Activated CD8-positive, alpha-beta T cell treated with anti-CD3 and anti-CD28 coated beads for 36 hours (primary cell): Measurements from ENCODE around the gene CCDC82. TPM values are rescaled to one million over a fixed set of nuclear protein-coding genes. Genes with fewer than 3 reads are reported as not detected.

Experiments used
- ATAC-seq: fragments of 200-7000 bp; cut with Tn5 transposase; one replicate; pipeline ENCODE4 v1.10.0; 2021; ENCODE audit warnings: mild to moderate bottlenecking, moderate library complexity
- CTCF ChIA-PET: fragments of 350-600 bp; sonication (Branson Sonifier 250); formaldehyde crosslinking; loops from one replicate; lab custom pipeline; 2021; ENCODE audit warnings: antibody characterized with exemption; lab: Charles Lee
- POLR2A ChIA-PET: fragments of 350-600 bp; sonication (Branson Sonifier 250); formaldehyde crosslinking; loops from one replicate; lab custom pipeline; 2021; ENCODE audit warnings: antibody characterized with exemption; lab: Charles Lee
- DNase-seq: peaks from one replicate; pipeline ENCODE4 v3.0.0-alpha.2; 2020
- H3K27ac Mint-ChIP-seq: one replicate; pipeline ENCODE4 v1.8.0; 2021; ENCODE audit warnings: mild to moderate bottlenecking, mixed read lengths
- H3K27me3 Mint-ChIP-seq: one replicate; pipeline ENCODE4 v1.8.0; 2021; ENCODE audit warnings: mixed read lengths
- H3K36me3 Mint-ChIP-seq: one replicate; pipeline ENCODE4 v1.8.0; 2021; ENCODE audit warnings: low read depth, mixed read lengths
- H3K4me1 Mint-ChIP-seq: one replicate; pipeline ENCODE4 v1.8.0; 2021; ENCODE audit warnings: low read depth, mixed read lengths
- H3K4me3 Mint-ChIP-seq: one replicate; pipeline ENCODE4 v1.8.0; 2021; ENCODE audit warnings: mild to moderate bottlenecking, moderate library complexity, mixed read lengths
- H3K9me3 Mint-ChIP-seq: one replicate; pipeline ENCODE4 v1.8.0; 2021; ENCODE audit warnings: mixed read lengths
- CTCF ChIP-seq: fragments of 200-600 bp; IDR thresholded peaks from one replicate; pipeline ENCODE4 v1.8.0; 2022; ENCODE audit warnings: antibody characterized with exemption, mild to moderate bottlenecking
- intact Hi-C: fragments of 100-400 bp; cut with micrococcal nuclease; formaldehyde crosslinking; loops from one replicate; pipeline ENCODE4 v1.10.0; 2022
- total RNA-seq, 2 experiments: library from RNA; stranded (reverse); gene quantifications; one replicate each; pipeline ENCODE4 v1.2.3, GENCODE V29; 2021

The CCDC82 gene
- total RNA-seq, 2 experiments from 2014 or later, result 25.3 to 27.0 TPM

- ChIA-PET CTCF (interaction anchor here (7.7 kb wide), 1 partner anchor 32 kb away, joined by 43 read pairs; the partner anchor contains the start of gene MAML2), POLR2A (interaction anchor here (0.7 to 1.8 kb wide), 3 partner anchors 10 to 32 kb away, joined by 3 to 7 read pairs (median 5); no protein-coding TSS in a partner anchor)
- H3K4me3 Mint-ChIP-seq, result no peak overlapping the region
- no peak for DNase-seq
- no peaks in the 10 kb centered on the region for H3K27me3 Mint-ChIP-seq
- peaks cover 83% of the 10 kb centered on the region for H3K4me1 Mint-ChIP-seq
- no peak for ATAC-seq
- no peak overlapping the region for H3K27ac Mint-ChIP-seq
- H3K36me3 Mint-ChIP-seq, result peaks cover 18% of the 10 kb centered on the region
- intact Hi-C loops, result no loop called here
- no peak for TF ChIP-seq CTCF
- no peaks in the 10 kb centered on the region for H3K9me3 Mint-ChIP-seq
These were observed 80.1 kb downstream of the CCDC82 start for GRCh38 chr11:96309643-96310017.

- H3K36me3 Mint-ChIP-seq, result peaks cover 14% of the 10 kb centered on the region
- CTCF ChIA-PET, result interaction anchor here (0.9 to 7.7 kb wide), 3 partner anchors 8 to 32 kb away, joined by 3 to 43 read pairs (median 3); partner anchors contain the start of gene MAML2
- H3K4me3 Mint-ChIP-seq, result no peak overlapping the region
- no peak overlapping the region for H3K27ac Mint-ChIP-seq
- peaks cover 83% of the 10 kb centered on the region for H3K4me1 Mint-ChIP-seq
- POLR2A ChIA-PET, result interaction anchor here (0.7 to 1.8 kb wide), 3 partner anchors 10 to 33 kb away, joined by 3 to 7 read pairs (median 5); no protein-coding TSS in a partner anchor
- no peak for ATAC-seq
- intact Hi-C loops, result no loop called here
- no peak for DNase-seq
- no peaks in the 10 kb centered on the region for H3K27me3 Mint-ChIP-seq
- no peak for TF ChIP-seq CTCF
- no peaks in the 10 kb centered on the region for H3K9me3 Mint-ChIP-seq
These were observed 80.6 kb downstream of the CCDC82 start for GRCh38 chr11:96309016-96309642.

- POLR2A ChIA-PET, result interaction anchor here (0.6 to 2.3 kb wide), 6 partner anchors 8 to 245 kb away, joined by 3 to 7 read pairs (median 4); partner anchors contain the start of gene MAML2
- Mint-ChIP-seq H3K9me3 (no peaks in the 10 kb centered on the region), H3K36me3 (peaks cover 10% of the 10 kb centered on the region), H3K4me1 (peaks cover 84% of the 10 kb centered on the region), H3K27ac (peak overlapping the region; percentile 82), H3K4me3 (peak overlapping the region; percentile 64), H3K27me3 (no peaks in the 10 kb centered on the region)
- intact Hi-C loops, result no loop called here
- no peak for DNase-seq
- TF ChIP-seq CTCF, result no peak
- ATAC-seq, result peak; percentile 9
- CTCF ChIA-PET, result interaction anchor here (0.9 to 2.3 kb wide), 5 partner anchors 9 to 35 kb away, joined by 3 to 9 read pairs (median 4); partner anchors contain the start of gene MAML2
These were observed 82.0 kb downstream of the CCDC82 start for GRCh38 chr11:96307776-96308140.

GRCh38 chr11:96306933-96307775 lies 82.6 kb downstream of the CCDC82 start:
- Mint-ChIP-seq H3K9me3 (no peaks in the 10 kb centered on the region), H3K27ac (peak overlapping the region; percentile 82), H3K27me3 (no peaks in the 10 kb centered on the region), H3K4me1 (peaks cover 84% of the 10 kb centered on the region), H3K4me3 (peak overlapping the region; percentile 64), H3K36me3 (peaks cover 7% of the 10 kb centered on the region)
- ATAC-seq (peak; percentile 73), DNase-seq (peak; percentile 48)
- ChIA-PET CTCF (interaction anchor here (1.1 to 2.3 kb wide), 7 partner anchors 13 to 54 kb away, joined by 3 to 9 read pairs (median 4); partner anchors contain the start of gene MAML2), POLR2A (interaction anchor here (0.5 to 2.3 kb wide), 7 partner anchors 15 to 245 kb away, joined by 3 to 7 read pairs (median 3); partner anchors contain the start of gene MAML2)
- intact Hi-C loops, result no loop called here
- no peak for TF ChIP-seq CTCF
